ENCODE results near the gene ERF.

The ERF gene

DNA sequence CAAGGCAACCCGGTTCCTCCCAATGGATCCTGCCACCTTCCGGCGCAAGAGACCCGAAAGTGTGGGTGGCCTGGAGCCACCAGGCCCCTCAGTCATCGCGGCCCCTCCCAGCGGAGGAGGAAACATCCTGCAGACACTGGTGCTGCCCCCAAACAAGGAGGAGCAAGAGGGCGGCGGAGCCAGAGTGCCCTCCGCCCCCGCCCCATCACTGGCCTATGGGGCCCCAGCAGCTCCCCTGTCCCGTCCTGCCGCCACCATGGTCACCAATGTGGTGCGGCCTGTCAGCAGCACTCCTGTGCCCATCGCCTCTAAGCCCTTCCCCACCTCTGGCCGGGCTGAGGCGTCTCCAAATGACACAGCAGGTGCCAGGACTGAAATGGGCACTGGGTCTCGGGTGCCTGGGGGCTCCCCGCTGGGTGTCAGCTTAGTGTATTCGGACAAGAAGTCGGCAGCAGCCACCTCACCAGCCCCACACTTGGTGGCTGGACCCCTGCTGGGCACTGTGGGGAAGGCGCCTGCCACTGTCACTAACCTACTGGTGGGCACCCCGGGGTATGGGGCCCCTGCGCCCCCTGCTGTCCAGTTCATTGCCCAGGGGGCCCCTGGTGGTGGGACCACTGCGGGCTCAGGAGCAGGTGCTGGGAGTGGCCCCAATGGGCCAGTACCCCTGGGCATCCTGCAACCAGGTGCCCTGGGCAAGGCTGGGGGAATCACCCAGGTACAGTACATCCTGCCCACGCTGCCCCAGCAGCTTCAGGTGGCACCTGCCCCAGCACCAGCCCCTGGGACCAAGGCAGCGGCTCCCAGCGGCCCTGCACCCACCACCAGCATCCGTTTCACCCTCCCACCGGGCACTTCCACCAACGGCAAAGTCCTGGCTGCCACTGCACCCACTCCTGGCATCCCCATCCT is 35.9 kb upstream of the ERF start:
- Mint-ChIP-seq H3K27me3 (ENCODE audit: low read depth) (no peaks in the 10 kb centered on the region), H3K36me3 (ENCODE audit: low read depth) (peaks cover 24% of the 10 kb centered on the region), H3K4me3 (no peak overlapping the region), H3K9me3 (no peaks in the 10 kb centered on the region), H3K27ac (no peak overlapping the region), H3K4me1 (ENCODE audit: low read depth) (peaks cover 10% of the 10 kb centered on the region)

DNA sequence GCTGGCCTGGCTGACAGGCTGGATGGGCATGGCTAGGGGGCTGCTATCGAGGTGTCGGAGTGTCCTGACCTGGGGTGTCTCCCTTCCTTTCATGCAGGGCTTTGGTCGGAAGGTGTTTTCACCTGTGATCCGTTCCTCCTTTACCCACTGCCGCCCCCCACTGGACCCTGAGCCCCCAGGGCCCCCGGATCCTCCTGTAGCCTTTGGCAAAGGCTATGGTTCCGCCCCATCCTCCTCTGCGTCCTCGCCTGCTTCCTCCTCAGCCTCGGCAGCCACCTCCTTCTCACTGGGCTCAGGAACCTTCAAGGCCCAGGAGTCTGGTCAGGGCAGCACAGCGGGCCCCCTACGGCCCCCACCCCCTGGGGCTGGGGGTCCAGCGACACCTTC is 35.2 kb upstream of the ERF start:
- H3K27me3 Mint-ChIP-seq (ENCODE audit: low read depth): no peaks in the 10 kb centered on the region
- no peak overlapping the region for H3K27ac Mint-ChIP-seq
- H3K4me1 Mint-ChIP-seq (ENCODE audit: low read depth): peaks cover 14% of the 10 kb centered on the region
- H3K36me3 Mint-ChIP-seq (ENCODE audit: low read depth): peaks cover 22% of the 10 kb centered on the region
- no peaks in the 10 kb centered on the region for H3K9me3 Mint-ChIP-seq
- H3K4me3 Mint-ChIP-seq: no peak overlapping the region

- Mint-ChIP-seq H3K27me3 (ENCODE audit: low read depth) (no peaks in the 10 kb centered on the region), H3K4me1 (ENCODE audit: low read depth) (peaks cover 19% of the 10 kb centered on the region), H3K4me3 (no peak overlapping the region), H3K36me3 (ENCODE audit: low read depth) (peaks cover 24% of the 10 kb centered on the region), H3K27ac (no peak overlapping the region), H3K9me3 (no peaks in the 10 kb centered on the region)
These were observed 34.7 kb upstream of the ERF start for GRCh38 chr19:42289556-42290041.

DNA sequence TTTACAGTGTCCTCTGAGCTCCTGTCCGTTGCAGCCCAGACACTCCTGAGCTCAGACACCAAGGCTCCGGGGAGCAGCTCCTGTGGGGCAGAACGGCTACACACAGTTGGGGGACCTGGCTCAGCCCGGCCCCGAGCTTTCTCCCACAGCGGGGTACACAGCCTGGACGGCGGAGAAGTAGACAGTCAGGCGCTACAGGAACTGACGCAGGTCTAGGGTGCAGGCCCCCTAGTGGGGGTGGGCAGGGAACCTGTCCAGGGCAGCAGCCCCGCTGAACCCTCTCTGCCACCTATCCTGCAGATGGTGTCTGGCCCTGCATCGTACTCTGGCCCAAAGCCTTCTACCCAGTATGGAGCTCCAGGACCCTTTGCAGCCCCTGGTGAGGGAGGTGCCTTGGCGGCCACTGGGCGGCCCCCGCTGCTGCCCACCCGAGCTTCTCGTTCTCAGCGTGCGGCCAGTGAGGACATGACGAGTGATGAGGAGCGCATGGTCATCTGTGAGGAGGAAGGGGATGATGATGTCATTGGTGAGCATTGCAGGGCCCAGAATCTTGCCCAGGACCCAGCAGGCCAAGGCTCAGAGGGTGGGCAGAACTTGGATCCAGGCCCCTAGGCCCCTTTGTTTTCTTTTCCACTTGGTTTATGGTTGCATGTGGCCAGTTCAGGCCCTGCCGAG is 34.1 kb upstream of the ERF start:
- H3K4me1 Mint-ChIP-seq (ENCODE audit: low read depth): peaks cover 19% of the 10 kb centered on the region
- no peak overlapping the region for H3K27ac Mint-ChIP-seq
- no peak overlapping the region for H3K4me3 Mint-ChIP-seq
- no peaks in the 10 kb centered on the region for H3K27me3 Mint-ChIP-seq (ENCODE audit: low read depth)
- H3K9me3 Mint-ChIP-seq: no peaks in the 10 kb centered on the region
- H3K36me3 Mint-ChIP-seq (ENCODE audit: low read depth): peaks cover 22% of the 10 kb centered on the region

DNA sequence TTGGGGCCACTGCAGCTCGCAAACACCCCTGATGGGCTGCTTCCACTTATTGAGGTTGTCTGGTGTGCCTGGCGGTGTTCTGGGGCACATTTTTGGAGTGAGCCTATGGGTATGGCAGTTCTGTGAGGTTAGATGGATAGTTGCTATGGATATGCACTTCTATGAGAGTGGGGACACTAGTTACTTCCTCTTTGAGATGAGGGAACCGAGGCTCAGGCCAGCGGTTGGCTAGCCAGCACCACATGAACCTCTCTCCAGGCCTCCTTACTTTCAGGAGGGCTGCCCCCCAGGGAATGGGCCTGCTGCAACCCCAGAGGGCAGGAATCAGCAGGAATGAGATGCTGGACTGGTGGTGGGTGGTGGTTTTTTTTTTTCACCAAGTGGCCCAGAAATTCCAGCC is 33.5 kb upstream of the ERF start:
- Mint-ChIP-seq H3K27me3 (ENCODE audit: low read depth) (no peaks in the 10 kb centered on the region), H3K27ac (no peak overlapping the region), H3K4me3 (no peak overlapping the region), H3K4me1 (ENCODE audit: low read depth) (peaks cover 19% of the 10 kb centered on the region), H3K9me3 (no peaks in the 10 kb centered on the region), H3K36me3 (ENCODE audit: low read depth) (peaks cover 17% of the 10 kb centered on the region)

GRCh38 chr19:42287827-42288107 is 32.8 kb upstream of the ERF start:
- H3K4me3 Mint-ChIP-seq: no peak overlapping the region
- no peaks in the 10 kb centered on the region for H3K27me3 Mint-ChIP-seq (ENCODE audit: low read depth)
- no peak overlapping the region for H3K27ac Mint-ChIP-seq
- peaks cover 14% of the 10 kb centered on the region for H3K36me3 Mint-ChIP-seq (ENCODE audit: low read depth)
- no peaks in the 10 kb centered on the region for H3K9me3 Mint-ChIP-seq
- H3K4me1 Mint-ChIP-seq (ENCODE audit: low read depth): peaks cover 19% of the 10 kb centered on the region

- peaks cover 14% of the 10 kb centered on the region for H3K36me3 Mint-ChIP-seq (ENCODE audit: low read depth)
These were observed 32.3 kb upstream of the ERF start for GRCh38 chr19:42287017-42287826.

DNA sequence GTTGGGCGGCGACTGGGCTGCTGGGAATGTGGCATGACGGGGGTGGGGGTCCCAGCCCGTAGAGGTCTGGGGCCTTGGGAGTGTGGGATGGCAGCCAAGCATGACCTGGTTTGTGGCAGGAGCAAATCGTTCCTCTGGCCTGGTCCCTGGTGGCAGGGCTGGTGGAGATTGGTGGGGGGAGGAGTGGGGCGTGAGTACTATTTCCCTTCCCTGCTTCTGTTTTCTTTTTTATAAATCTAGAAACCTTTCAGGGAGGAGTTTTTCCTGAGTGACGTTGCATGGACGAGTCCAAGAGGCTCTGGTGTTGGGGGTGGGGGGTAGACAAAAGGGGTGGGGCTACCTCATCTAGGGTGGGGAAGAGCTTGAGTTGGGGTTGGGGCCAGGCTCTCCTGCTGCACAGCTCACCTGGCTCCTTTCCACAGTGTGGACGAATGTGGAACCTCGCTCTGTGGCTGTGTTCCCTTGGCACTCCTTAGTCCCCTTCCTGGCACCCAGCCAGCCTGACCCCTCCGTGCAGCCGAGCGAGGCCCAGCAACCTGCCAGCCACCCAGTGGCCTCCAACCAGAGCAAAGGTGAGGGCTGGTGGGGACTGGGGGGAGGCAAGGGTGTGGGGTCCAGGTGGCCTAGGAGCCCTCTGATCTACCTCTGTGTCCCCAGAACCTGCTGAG is 31.6 kb upstream of the ERF start:
- Mint-ChIP-seq H3K9me3 (no peaks in the 10 kb centered on the region), H3K36me3 (ENCODE audit: low read depth) (peaks cover 10% of the 10 kb centered on the region), H3K4me3 (no peak overlapping the region), H3K4me1 (ENCODE audit: low read depth) (peaks cover 24% of the 10 kb centered on the region), H3K27me3 (ENCODE audit: low read depth) (no peaks in the 10 kb centered on the region), H3K27ac (peak overlapping the region; percentile 56)

More at GRCh38 chr19:42287017-42287826, 32.3 kb upstream of the ERF start:
- H3K4me3 Mint-ChIP-seq: no peak overlapping the region
- no peak overlapping the region for H3K27ac Mint-ChIP-seq
- H3K27me3 Mint-ChIP-seq (ENCODE audit: low read depth): no peaks in the 10 kb centered on the region
- H3K4me1 Mint-ChIP-seq (ENCODE audit: low read depth): peaks cover 22% of the 10 kb centered on the region
- no peaks in the 10 kb centered on the region for H3K9me3 Mint-ChIP-seq

DNA sequence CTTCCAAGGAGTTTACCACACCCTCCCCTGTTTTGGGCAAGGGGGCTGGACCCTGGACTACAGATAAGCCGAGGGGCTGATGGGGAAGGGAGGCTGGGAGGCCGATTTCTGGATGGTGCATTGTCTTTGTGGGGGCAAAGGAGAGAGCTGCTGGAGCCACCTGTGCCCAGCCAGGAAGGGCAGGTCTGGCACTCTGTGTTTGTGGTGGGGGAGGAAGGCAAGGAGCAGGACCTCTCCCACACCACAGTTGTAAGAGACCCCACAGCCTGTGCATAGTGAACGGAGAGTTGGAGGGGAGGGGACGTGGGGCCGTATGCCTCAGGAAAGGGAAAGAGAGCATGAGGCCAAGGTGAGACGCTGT is 31.0 kb upstream of the ERF start:
- Mint-ChIP-seq H3K9me3 (no peaks in the 10 kb centered on the region), H3K27ac (peak overlapping the region; percentile 56), H3K4me1 (ENCODE audit: low read depth) (peaks cover 24% of the 10 kb centered on the region), H3K27me3 (ENCODE audit: low read depth) (no peaks in the 10 kb centered on the region), H3K36me3 (ENCODE audit: low read depth) (peaks cover 10% of the 10 kb centered on the region), H3K4me3 (peak overlapping the region; percentile 99)

GRCh38 chr19:42285541-42285941 is 30.6 kb upstream of the ERF start:
- Mint-ChIP-seq H3K36me3 (ENCODE audit: low read depth) (peaks cover 10% of the 10 kb centered on the region), H3K4me1 (ENCODE audit: low read depth) (peaks cover 24% of the 10 kb centered on the region), H3K9me3 (no peaks in the 10 kb centered on the region), H3K4me3 (peak overlapping the region; percentile 99), H3K27me3 (ENCODE audit: low read depth) (no peaks in the 10 kb centered on the region), H3K27ac (peak overlapping the region; percentile 97)

DNA sequence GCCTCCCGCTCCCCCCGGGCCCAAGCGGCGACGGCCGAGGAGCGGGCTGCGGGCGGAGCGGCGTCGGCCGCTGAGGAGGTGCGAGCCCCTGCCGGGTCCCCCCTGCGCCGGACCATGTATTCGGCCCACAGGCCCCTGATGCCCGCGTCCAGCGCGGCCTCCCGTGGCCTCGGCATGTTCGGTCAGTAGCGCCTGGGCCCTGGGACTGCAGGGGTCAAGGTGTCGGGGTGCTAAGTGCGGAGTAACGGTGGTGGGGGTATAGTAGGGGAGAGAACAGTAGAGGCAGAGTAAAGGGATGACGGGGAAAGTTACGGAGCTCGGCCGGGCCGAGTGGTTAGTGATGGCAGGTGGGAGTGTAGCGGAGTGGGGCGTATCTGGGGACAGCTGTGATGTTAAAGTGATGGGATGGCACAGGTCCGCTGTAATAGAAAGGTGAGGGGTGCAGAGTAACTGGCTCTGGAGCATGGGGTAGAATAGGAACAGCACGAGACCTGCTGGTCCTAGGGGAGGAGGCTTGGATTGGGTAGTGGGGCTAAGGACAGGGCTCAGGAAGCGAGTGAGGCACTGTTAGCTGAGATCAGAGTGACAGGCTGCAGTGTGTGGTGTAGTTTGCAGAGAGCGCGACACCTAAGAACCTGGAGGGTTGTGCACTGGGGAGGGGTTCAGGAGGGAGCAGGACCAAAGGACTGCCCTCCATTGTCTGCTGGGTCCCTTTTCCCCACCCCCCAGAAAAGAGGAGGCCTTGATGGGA is 29.8 kb upstream of the ERF start:
- Mint-ChIP-seq H3K27me3 (ENCODE audit: low read depth) (no peaks in the 10 kb centered on the region), H3K4me1 (ENCODE audit: low read depth) (peaks cover 24% of the 10 kb centered on the region), H3K27ac (peak overlapping the region; percentile 97), H3K9me3 (no peaks in the 10 kb centered on the region), H3K4me3 (peak overlapping the region; percentile 99), H3K36me3 (ENCODE audit: low read depth) (peaks cover 10% of the 10 kb centered on the region)

DNA sequence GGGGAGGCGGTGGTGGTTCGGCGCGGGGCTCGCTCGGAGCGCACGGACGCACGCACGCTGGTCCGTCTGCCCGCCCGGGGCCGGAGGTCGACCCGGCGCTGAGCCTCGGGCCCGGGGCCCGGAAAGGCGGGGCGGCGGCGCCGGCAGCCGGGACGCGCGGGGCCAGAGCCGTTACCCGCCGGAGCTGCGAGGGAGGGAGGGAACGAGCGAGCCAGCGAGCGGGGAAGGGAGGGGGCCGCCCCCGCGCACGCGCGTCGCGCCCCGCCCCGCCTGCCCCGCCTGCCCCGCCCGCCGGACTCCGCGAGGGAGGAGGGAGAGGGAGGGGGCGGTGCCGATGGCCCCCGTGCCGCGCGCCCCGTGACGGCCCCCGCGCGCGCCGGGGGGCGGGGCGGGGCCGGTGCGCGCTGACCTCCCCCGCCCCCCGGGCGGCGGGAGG is 29.2 kb upstream of the ERF start:
- Mint-ChIP-seq H3K9me3 (no peaks in the 10 kb centered on the region), H3K4me1 (ENCODE audit: low read depth) (peaks cover 30% of the 10 kb centered on the region), H3K36me3 (ENCODE audit: low read depth) (peaks cover 10% of the 10 kb centered on the region), H3K27ac (no peak overlapping the region), H3K4me3 (no peak overlapping the region), H3K27me3 (ENCODE audit: low read depth) (no peaks in the 10 kb centered on the region)

- Mint-ChIP-seq H3K27ac (no peak overlapping the region), H3K4me3 (no peak overlapping the region), H3K36me3 (ENCODE audit: low read depth) (peaks cover 9% of the 10 kb centered on the region), H3K27me3 (ENCODE audit: low read depth) (no peaks in the 10 kb centered on the region), H3K4me1 (ENCODE audit: low read depth) (peaks cover 36% of the 10 kb centered on the region), H3K9me3 (no peaks in the 10 kb centered on the region)
These were observed 28.5 kb upstream of the ERF start for GRCh38 chr19:42283188-42284065.
